Subcutaneous adipose tissue (tissue), 4 donors: ENCODE results near the gene TNFRSF1A. TPM values are rescaled to one million over a fixed set of nuclear protein-coding genes. Genes with fewer than 3 reads are reported as not detected.

Experiments used
- CTCF ChIP-seq: fragments of 450-650 bp; IDR thresholded peaks from one replicate; pipeline ENCODE4 v1.5.1; 2016; ENCODE audit warnings: low read depth, mild to moderate bottlenecking, control low read depth, antibody characterized with exemption, moderate library complexity
- total RNA-seq, 4 donors: library from RNA; depleted of rRNA; stranded (reverse); fragments of >200 nt; gene quantifications; one replicate each; pipeline ENCODE4 v1.1.0, GENCODE V29; 2016

TNFRSF1A gene
- total RNA-seq, 4 donors from 2014 or later = 207 to 269 (median 239) TPM

GRCh38 chr12:6327229-6328041 is 14.4 kb downstream of the TNFRSF1A start:
- no peak for TF ChIP-seq CTCF

DNA sequence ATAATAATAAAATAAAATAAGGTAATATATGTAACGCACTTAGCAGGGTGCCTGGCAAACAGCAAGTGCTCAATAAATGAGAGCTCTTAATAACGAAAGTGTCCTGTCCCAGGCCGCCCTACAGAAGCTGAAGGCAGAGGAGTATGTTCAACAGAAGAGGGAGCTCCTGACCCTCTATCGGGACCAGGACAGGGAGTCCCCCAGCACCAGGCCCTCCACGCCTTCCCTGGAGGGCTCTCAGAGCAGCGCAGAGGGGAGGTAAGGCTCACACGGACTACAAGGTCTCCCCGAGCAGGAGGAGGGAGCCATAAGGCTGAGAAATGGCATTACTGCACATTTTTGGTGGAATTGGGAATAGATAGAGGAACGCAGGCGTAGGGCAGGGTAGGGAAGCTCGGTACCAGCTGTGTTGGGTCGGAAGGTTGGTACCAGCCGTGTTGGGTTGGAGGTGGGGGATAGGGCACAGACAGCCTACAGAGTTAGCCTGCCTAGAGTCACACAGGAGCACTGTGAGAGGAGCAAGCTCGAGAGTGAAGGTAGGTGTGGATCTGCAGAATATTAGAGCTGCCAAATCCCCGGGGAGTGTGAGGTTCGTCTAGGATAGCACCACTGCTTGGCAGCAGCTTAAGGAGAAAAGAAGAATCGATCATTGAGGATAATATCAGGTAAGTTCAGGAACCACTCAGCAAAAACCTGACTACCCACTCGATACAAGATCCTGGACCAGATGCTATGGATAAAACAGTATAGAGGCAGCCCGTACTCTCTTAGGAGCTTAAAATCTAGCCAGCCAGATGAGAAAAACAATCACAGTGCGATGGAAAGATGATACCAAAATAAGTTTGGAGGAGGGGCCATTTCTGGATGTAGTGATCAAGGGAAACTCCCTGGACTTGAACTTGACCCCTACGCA is 15.3 kb downstream of the TNFRSF1A start:
- TF ChIP-seq CTCF = no peak

- TF ChIP-seq CTCF = no peak
Observed at GRCh38 chr12:6324936-6325750, 16.7 kb downstream of the TNFRSF1A start.

DNA sequence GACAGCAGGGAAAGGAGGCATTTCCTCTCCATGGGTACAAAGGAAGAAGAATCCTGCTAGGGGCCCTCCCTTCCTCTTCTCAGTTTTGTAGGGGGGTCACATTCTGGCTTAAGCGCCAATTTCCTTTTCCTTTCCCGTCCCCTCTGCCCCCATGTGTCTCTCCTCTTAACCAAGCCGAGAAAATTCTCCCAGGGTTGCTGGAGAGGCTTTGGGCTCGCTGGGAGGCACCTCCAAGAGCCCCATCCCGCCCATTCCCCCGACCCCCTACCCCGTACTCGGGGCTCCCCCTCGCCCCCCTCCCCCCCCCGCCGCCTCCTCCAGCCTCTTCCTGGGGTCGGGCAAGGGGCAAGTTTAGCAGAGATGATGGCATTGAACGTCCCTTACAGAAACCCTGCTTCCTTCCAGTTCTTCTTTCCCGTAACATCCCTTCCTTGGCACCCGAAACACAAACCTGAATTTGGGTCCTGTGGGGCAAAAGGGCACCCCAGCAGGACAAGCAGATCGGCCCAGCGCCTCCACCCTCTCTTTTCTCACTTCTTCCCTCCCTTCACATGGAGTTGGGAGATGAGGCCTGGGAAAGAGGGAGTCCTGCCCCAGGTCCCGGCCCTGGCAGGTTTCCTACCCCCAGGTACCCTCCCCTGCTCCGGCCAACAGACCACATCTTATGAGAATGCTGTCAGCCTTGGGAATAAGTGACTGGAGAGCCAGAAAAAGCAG is 17.7 kb downstream of the TNFRSF1A start:
- TF ChIP-seq CTCF = no peak

DNA sequence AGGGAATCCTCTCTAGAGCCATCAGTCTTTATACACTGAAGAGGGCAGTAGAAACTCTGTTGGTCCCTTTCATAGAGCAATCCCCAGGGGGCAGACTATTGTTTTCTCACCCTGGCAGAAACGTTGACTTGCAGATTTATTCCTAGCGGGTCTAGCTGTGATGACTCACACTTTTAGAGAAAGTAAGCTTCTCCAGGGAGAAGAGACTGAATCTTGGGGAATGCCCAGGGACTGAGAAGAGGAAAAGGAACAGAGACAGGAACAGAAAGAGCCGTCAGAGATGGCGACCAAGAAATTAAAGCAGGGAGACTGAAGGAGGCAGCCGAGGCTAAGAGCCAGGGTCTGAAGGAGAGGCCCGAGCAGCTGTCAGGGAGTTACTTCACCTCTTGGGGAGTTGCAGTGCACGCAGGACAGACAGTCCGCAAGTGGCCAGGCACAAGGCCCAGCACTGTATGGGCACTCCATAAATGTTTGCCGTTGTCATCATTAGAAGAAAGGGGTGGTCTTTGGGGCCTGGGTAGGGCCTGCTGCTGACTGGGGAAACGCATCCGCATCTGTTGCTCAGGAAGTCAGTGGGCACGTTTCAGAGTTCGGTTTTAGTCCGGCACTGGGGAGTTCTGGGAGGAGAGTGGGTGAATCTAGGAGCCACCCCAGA is 18.4 kb downstream of the TNFRSF1A start:
- no peak for TF ChIP-seq CTCF

DNA sequence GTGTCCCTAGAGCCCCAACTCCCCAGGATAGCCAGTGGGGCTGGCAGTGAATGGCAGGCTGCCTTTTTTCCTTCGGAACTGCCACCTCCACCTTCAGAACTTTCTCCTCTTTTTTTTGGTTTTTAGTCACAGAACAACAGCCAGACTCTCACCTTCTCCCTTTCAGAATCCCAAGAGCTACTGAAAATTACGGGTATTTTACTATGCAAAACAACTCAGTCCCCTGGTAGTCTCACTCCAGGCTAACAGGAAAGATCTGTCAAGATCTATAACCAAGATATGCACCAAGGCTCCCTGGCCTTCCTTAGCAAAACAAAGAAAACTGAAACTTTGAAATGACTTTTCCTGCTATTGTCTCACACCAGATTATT is 18.9 kb downstream of the TNFRSF1A start:
- TF ChIP-seq CTCF = no peak
